GM19239 (cell line): ENCODE results near the gene FAM131C.

Experiments
- DNase-seq: peaks from one replicate; pipeline ENCODE4 v3.0.0; 2011; ENCODE audit warnings: low spot score; ENCODE audit not compliant: insufficient read length
- FAIRE-seq: peaks from 2 replicates; lab custom pipeline; 2011; peaks lifted over from hg19 to GRCh38; lab: Jason Lieb, UNC

Gene FAM131C

GRCh38 chr1:16078925-16079656, 5.6 kb upstream of the FAM131C start:
- DNase-seq = peak; percentile 76
- FAIRE-seq = peak; percentile 77

- DNase-seq = no peak
- FAIRE-seq = no peak
Observed at GRCh38 chr1:16077406-16078245, 4.2 kb upstream of the FAM131C start.

GRCh38 chr1:16076865-16077238, 3.4 kb upstream of the FAM131C start:
- FAIRE-seq = no peak

GRCh38 chr1:16076031-16076864, 2.8 kb upstream of the FAM131C start:
- no peak for FAIRE-seq
- DNase-seq = no peak

More at GRCh38 chr1:16076865-16077238, 3.4 kb upstream of the FAM131C start:
- DNase-seq = no peak

- DNase-seq = no peak
Observed at GRCh38 chr1:16075337-16076030, 2.0 kb upstream of the FAM131C start.

GRCh38 chr1:16074217-16074616, 766 bp upstream of the FAM131C start:
- no peak for FAIRE-seq
- no peak for DNase-seq

More at GRCh38 chr1:16075337-16076030, 2.0 kb upstream of the FAM131C start:
- FAIRE-seq = no peak

GRCh38 chr1:16072616-16073484, 601 bp downstream of the FAM131C start:
- DNase-seq (no peak), FAIRE-seq (no peak)

- FAIRE-seq = no peak
- DNase-seq = no peak
Observed at GRCh38 chr1:16072095-16072494, 1.4 kb downstream of the FAM131C start.

- FAIRE-seq = no peak
- DNase-seq = no peak
Observed at GRCh38 chr1:16071614-16072013, 1.8 kb downstream of the FAM131C start.

- no peak for FAIRE-seq
- no peak for DNase-seq
Observed at GRCh38 chr1:16070640-16071355, 2.7 kb downstream of the FAM131C start.

GRCh38 chr1:16068356-16069270, 4.8 kb downstream of the FAM131C start:
- FAIRE-seq (no peak), DNase-seq (no peak)

- DNase-seq (no peak), FAIRE-seq (no peak)
Observed at GRCh38 chr1:16067933-16068332, 5.5 kb downstream of the FAM131C start.

- no peak for FAIRE-seq
- DNase-seq = no peak
Observed at GRCh38 chr1:16067127-16067768, 6.2 kb downstream of the FAM131C start.

- FAIRE-seq = no peak
Observed at GRCh38 chr1:16066245-16066644, 7.2 kb downstream of the FAM131C start.

GRCh38 chr1:16065269-16065576, 8.2 kb downstream of the FAM131C start:
- DNase-seq (no peak), FAIRE-seq (no peak)

More at GRCh38 chr1:16066245-16066644, 7.2 kb downstream of the FAM131C start:
- no peak for DNase-seq

GRCh38 chr1:16064536-16065268, 8.7 kb downstream of the FAM131C start:
- FAIRE-seq (no peak), DNase-seq (no peak)
